Adipose tissue (tissue), 3 donors: ENCODE results near the gene TWF1. TPM values are rescaled to one million over a fixed set of nuclear protein-coding genes. Genes with fewer than 3 reads are reported as not detected.
"Not testable (repeated sequence)": the region's sequence is repeated elsewhere in the genome, so short reads cannot be mapped to it uniquely, and the experiment has no call there.

Experiments
- H3K27ac ChIP-seq: one replicate; pipeline ENCODE4 v1.5.1; 2013; ENCODE audit warnings: low read depth, low read length
- WGBS, 3 donors: extraction: QIAGEN DNeasy Blood & Tissue Kit; methylation state at CpG; one replicate each; pipeline ENCODE4 v1.1.7; 2013; 5-methylcytosine and 5-hydroxymethylcytosine counted together
- polyA plus RNA-seq, 3 donors: library from polyadenylated mRNA; stranded (reverse); fragments of 200-250 nt; gene quantifications; one replicate each; pipeline ENCODE4 v1.2.3, GENCODE V29; 2013
- donor health status: healthy with polysubstance abuse.
- donor health status: Bipolar disorder and iron deficiency.
- donor health status: healthy.

Gene TWF1
- polyA plus RNA-seq = 10 to 100 TPM; 24.1 to 64.3 (median 36.2) TPM

GRCh38 chr12:43805860-43806736, at the start of gene TWF1:
TSS of gene TWF1 (minus strand) at chr12:43806317. CDS start at chr12:43806245, 72 bp downstream.
- peak within 1 kb of the TSS; percentile 95 for H3K27ac ChIP-seq
- WGBS, 3 donors = 0 to 1% (median 0%) methylated on average over 69 to 89 of the region's 89 CpGs

GRCh38 chr12:43852744-43853143, 46.6 kb upstream of the TWF1 start:
- H3K27ac ChIP-seq = no peak overlapping the region
- WGBS, 3 donors = 93 to 98% (median 97%) methylated on average over 1 of the region's 1 CpG

GRCh38 chr12:43848786-43849185, 42.7 kb upstream of the TWF1 start:
- WGBS, 3 donors = 83 to 95% (median 90%) methylated on average over 3 of the region's 3 CpGs
- no peak overlapping the region for H3K27ac ChIP-seq

GRCh38 chr12:43848226-43848507, 42.0 kb upstream of the TWF1 start:
- H3K27ac ChIP-seq = no peak overlapping the region
- 75 to 92% (median 91%) methylated on average over 4 of the region's 4 CpGs for WGBS, 3 donors

- WGBS, 3 donors = 84 to 88% (median 85%) methylated on average over 4 of the region's 4 CpGs
- not testable (repeated sequence) for H3K27ac ChIP-seq
These were observed 41.5 kb upstream of the TWF1 start for GRCh38 chr12:43847425-43848225.

GRCh38 chr12:43842259-43842658, 36.1 kb upstream of the TWF1 start:
- no peak overlapping the region for H3K27ac ChIP-seq
- WGBS, 3 donors = 53 to 94% (median 91%) methylated on average over 1 of the region's 1 CpG

- no peak overlapping the region for H3K27ac ChIP-seq
- WGBS, 3 donors = 77 to 98% (median 95%) methylated on average over 3 of the region's 3 CpGs
These were observed 35.1 kb upstream of the TWF1 start for GRCh38 chr12:43841253-43841652.

- WGBS, 3 donors = 89 to 96% (median 90%) methylated on average over 4 of the region's 4 CpGs
- no peak overlapping the region for H3K27ac ChIP-seq
These were observed 34.2 kb upstream of the TWF1 start for GRCh38 chr12:43840338-43840737.

GRCh38 chr12:43836475-43836989, 30.4 kb upstream of the TWF1 start:
- no peak overlapping the region for H3K27ac ChIP-seq
- 1 to 2% (median 1%) methylated on average over 8 of the region's 8 CpGs for WGBS, 3 donors

GRCh38 chr12:43835656-43836474, 29.7 kb upstream of the TWF1 start, which contains the start of gene TMEM117:
TSS of gene TMEM117 (plus strand) at chr12:43836081.
- H3K27ac ChIP-seq = peak within 1 kb of the TSS; percentile 11
- 0% methylated on average over 95 to 103 of the region's 103 CpGs for WGBS, 3 donors

GRCh38 chr12:43835264-43835655, 29.1 kb upstream of the TWF1 start:
- 42 to 47% (median 43%) methylated on average over 6 of the region's 6 CpGs for WGBS, 3 donors
- H3K27ac ChIP-seq = no peak overlapping the region

GRCh38 chr12:43832463-43833168, 26.5 kb upstream of the TWF1 start:
- WGBS, 3 donors = 56 to 71% (median 67%) methylated on average over 4 of the region's 4 CpGs

GRCh38 chr12:43827093-43827492, 21.0 kb upstream of the TWF1 start:
- H3K27ac ChIP-seq = no peak overlapping the region
- 76 to 90% (median 77%) methylated on average over 1 of the region's 1 CpG for WGBS, 3 donors

More at GRCh38 chr12:43832463-43833168, 26.5 kb upstream of the TWF1 start:
- no peak overlapping the region for H3K27ac ChIP-seq

GRCh38 chr12:43826681-43827080, 20.6 kb upstream of the TWF1 start:
- 88 to 93% (median 89%) methylated on average over 3 of the region's 3 CpGs for WGBS, 3 donors
- H3K27ac ChIP-seq = no peak overlapping the region

GRCh38 chr12:43824207-43824775, 18.2 kb upstream of the TWF1 start:
- no peak overlapping the region for H3K27ac ChIP-seq
- WGBS, 3 donors = 90 to 91% (median 90%) methylated on average over 8 of the region's 8 CpGs

GRCh38 chr12:43816168-43816567, 10.1 kb upstream of the TWF1 start:
- no peak overlapping the region for H3K27ac ChIP-seq
- 74 to 88% (median 82%) methylated on average over 3 of the region's 3 CpGs for WGBS, 3 donors

GRCh38 chr12:43815416-43815815, 9.3 kb upstream of the TWF1 start:
- H3K27ac ChIP-seq = no peak overlapping the region
- WGBS, 3 donors = 61 to 77% (median 72%) methylated on average over 3 of the region's 3 CpGs

- no peak overlapping the region for H3K27ac ChIP-seq
- 89 to 93% (median 91%) methylated on average over 4 of the region's 4 CpGs for WGBS, 3 donors
These were observed 6.8 kb upstream of the TWF1 start for GRCh38 chr12:43812926-43813325.
